Upper lobe of left lung (tissue), 4 donors: ENCODE data around the gene FUT6.

Experiments
- CTCF ChIP-seq, 6 experiments: fragments of 450-650 bp in 4 of 6; fragments of 200-600 bp in 2 of 6; sonication (generic) in 2 of 6; IDR thresholded peaks; one replicate each; pipeline ENCODE4 v1.5.1; 2016 to 2019; ENCODE audit warnings: antibody characterized with exemption in 6 of 6
- POLR2A ChIP-seq, 4 donors: fragments of 450-650 bp; IDR thresholded peaks; one replicate each; pipeline ENCODE4 v1.5.1; 2016 to 2017; ENCODE audit warnings: antibody characterized with exemption in 4 of 4, mild to moderate bottlenecking in 2 of 4

- TF ChIP-seq CTCF (IDR thresholded peaks at IDR 0.05) (no peak), POLR2A (IDR thresholded peaks at IDR 0.05) (no peak)
Observed at GRCh38 chr19:5873617-5874199, 34.2 kb upstream of the FUT6 start.
